Uterus (tissue), 2 donors: ENCODE measurements around the gene GMDS.

Experiments used
- CTCF ChIP-seq, 4 experiments: fragments of 200-600 bp in 2 of 4; fragments of 450-650 bp in 2 of 4; sonication (generic) in 2 of 4; IDR thresholded peaks; one replicate each; pipeline ENCODE4 v1.5.1; 2016 to 2019; ENCODE audit warnings: antibody characterized with exemption in 4 of 4, mild to moderate bottlenecking in 2 of 4, moderate library complexity in 1 of 4
- POLR2A ChIP-seq, 2 donors: fragments of 450-650 bp; IDR thresholded peaks; one replicate each; pipeline ENCODE4 v1.6.1; 2016; ENCODE audit warnings: antibody characterized with exemption in 2 of 2, mild to moderate bottlenecking in 1 of 2, moderate library complexity in 1 of 2

GRCh38 chr6:1957746-1958145 lies 287.7 kb downstream of the GMDS start:
- TF ChIP-seq CTCF (IDR thresholded peaks at IDR 0.05) = no peak
- TF ChIP-seq POLR2A (IDR thresholded peaks at IDR 0.05) = no peak
